C4-2B (cell line): ENCODE data around the gene SLC6A7.

ENCODE experiments used
- ZFX ChIP-seq: fragments of 450-650 bp; IDR thresholded peaks from 2 replicates; pipeline ENCODE4 v1.6.1; 2017
- TF ChIP-seq, protein P1 (sequence below): fragments of 450-650 bp; conservative IDR thresholded peaks from 2 replicates; pipeline ENCODE4 v1.5.1; 2017; ENCODE audit warnings: mild to moderate bottlenecking

DNA sequence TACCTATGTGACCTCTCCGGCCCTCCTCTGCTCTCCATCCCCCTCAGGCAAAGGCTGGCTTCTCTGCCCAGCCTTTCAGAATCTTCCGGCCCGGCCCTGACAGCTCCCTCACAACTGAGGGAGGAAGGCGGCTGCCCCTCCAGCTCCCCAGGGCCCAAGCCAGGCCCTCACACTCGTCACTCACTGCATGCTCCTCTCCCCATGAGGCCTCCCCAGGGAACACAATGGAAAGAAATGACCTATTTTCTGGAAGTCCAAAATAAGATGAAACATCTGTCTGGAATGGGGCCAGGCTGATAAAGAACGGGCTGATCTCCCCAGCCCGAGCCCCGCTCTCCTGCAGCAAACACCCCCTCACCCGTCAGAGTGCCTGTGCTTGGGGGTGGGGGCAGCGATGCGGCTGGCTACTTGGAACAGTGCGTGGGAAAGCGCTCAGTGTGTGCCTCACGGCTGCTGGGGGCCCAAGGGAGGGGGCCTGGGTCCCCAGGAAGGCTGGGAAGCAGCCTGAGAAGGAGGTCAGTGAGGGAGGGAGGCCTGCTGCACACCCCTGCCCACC lies 45.5 kb upstream of the SLC6A7 start:
- TF ChIP-seq, protein P1, sequence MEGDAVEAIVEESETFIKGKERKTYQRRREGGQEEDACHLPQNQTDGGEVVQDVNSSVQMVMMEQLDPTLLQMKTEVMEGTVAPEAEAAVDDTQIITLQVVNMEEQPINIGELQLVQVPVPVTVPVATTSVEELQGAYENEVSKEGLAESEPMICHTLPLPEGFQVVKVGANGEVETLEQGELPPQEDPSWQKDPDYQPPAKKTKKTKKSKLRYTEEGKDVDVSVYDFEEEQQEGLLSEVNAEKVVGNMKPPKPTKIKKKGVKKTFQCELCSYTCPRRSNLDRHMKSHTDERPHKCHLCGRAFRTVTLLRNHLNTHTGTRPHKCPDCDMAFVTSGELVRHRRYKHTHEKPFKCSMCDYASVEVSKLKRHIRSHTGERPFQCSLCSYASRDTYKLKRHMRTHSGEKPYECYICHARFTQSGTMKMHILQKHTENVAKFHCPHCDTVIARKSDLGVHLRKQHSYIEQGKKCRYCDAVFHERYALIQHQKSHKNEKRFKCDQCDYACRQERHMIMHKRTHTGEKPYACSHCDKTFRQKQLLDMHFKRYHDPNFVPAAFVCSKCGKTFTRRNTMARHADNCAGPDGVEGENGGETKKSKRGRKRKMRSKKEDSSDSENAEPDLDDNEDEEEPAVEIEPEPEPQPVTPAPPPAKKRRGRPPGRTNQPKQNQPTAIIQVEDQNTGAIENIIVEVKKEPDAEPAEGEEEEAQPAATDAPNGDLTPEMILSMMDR: no peak
- TF ChIP-seq ZFX: no peak
